ENCODE measurements around the gene PMAIP1. TPM values are rescaled to one million over a fixed set of nuclear protein-coding genes. Genes with fewer than 3 reads are reported as not detected.

Gene PMAIP1
- total and polyA plus RNA-seq, 2 of the 8 experiments (the other 6 are each of a cell fraction or from before 2014, with no cell fraction given) = 51.7 to 84.1 TPM

GRCh38 chr18:59873641-59874040, 26.2 kb upstream of the PMAIP1 start (continued):
- TF ChIP-seq, protein P1, sequence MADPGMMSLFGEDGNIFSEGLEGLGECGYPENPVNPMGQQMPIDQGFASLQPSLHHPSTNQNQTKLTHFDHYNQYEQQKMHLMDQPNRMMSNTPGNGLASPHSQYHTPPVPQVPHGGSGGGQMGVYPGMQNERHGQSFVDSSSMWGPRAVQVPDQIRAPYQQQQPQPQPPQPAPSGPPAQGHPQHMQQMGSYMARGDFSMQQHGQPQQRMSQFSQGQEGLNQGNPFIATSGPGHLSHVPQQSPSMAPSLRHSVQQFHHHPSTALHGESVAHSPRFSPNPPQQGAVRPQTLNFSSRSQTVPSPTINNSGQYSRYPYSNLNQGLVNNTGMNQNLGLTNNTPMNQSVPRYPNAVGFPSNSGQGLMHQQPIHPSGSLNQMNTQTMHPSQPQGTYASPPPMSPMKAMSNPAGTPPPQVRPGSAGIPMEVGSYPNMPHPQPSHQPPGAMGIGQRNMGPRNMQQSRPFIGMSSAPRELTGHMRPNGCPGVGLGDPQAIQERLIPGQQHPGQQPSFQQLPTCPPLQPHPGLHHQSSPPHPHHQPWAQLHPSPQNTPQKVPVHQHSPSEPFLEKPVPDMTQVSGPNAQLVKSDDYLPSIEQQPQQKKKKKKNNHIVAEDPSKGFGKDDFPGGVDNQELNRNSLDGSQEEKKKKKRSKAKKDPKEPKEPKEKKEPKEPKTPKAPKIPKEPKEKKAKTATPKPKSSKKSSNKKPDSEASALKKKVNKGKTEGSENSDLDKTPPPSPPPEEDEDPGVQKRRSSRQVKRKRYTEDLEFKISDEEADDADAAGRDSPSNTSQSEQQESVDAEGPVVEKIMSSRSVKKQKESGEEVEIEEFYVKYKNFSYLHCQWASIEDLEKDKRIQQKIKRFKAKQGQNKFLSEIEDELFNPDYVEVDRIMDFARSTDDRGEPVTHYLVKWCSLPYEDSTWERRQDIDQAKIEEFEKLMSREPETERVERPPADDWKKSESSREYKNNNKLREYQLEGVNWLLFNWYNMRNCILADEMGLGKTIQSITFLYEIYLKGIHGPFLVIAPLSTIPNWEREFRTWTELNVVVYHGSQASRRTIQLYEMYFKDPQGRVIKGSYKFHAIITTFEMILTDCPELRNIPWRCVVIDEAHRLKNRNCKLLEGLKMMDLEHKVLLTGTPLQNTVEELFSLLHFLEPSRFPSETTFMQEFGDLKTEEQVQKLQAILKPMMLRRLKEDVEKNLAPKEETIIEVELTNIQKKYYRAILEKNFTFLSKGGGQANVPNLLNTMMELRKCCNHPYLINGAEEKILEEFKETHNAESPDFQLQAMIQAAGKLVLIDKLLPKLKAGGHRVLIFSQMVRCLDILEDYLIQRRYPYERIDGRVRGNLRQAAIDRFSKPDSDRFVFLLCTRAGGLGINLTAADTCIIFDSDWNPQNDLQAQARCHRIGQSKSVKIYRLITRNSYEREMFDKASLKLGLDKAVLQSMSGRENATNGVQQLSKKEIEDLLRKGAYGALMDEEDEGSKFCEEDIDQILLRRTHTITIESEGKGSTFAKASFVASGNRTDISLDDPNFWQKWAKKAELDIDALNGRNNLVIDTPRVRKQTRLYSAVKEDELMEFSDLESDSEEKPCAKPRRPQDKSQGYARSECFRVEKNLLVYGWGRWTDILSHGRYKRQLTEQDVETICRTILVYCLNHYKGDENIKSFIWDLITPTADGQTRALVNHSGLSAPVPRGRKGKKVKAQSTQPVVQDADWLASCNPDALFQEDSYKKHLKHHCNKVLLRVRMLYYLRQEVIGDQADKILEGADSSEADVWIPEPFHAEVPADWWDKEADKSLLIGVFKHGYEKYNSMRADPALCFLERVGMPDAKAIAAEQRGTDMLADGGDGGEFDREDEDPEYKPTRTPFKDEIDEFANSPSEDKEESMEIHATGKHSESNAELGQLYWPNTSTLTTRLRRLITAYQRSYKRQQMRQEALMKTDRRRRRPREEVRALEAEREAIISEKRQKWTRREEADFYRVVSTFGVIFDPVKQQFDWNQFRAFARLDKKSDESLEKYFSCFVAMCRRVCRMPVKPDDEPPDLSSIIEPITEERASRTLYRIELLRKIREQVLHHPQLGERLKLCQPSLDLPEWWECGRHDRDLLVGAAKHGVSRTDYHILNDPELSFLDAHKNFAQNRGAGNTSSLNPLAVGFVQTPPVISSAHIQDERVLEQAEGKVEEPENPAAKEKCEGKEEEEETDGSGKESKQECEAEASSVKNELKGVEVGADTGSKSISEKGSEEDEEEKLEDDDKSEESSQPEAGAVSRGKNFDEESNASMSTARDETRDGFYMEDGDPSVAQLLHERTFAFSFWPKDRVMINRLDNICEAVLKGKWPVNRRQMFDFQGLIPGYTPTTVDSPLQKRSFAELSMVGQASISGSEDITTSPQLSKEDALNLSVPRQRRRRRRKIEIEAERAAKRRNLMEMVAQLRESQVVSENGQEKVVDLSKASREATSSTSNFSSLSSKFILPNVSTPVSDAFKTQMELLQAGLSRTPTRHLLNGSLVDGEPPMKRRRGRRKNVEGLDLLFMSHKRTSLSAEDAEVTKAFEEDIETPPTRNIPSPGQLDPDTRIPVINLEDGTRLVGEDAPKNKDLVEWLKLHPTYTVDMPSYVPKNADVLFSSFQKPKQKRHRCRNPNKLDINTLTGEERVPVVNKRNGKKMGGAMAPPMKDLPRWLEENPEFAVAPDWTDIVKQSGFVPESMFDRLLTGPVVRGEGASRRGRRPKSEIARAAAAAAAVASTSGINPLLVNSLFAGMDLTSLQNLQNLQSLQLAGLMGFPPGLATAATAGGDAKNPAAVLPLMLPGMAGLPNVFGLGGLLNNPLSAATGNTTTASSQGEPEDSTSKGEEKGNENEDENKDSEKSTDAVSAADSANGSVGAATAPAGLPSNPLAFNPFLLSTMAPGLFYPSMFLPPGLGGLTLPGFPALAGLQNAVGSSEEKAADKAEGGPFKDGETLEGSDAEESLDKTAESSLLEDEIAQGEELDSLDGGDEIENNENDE (IDR thresholded peaks at IDR 0.05; ENCODE audit: insufficient replicate concordance, low read length) = no peak
- TF ChIP-seq RFX5 (IDR thresholded peaks at IDR 0.05; ENCODE audit: borderline replicate concordance, low read depth, low read length) = no peak
- no peak for TF ChIP-seq BCL11A (IDR thresholded peaks at IDR 0.05; ENCODE audit: low read depth in 2 of 2, low read length in 2 of 2)
